K562 (cell line): ENCODE data around the gene SYNRG. TPM values are rescaled to one million over a fixed set of nuclear protein-coding genes. Genes with fewer than 3 reads are reported as not detected.
A peak's percentile ranks its signal among the peaks of the same experiment; 100 is the strongest.

Experiments
- ATAC-seq: fragments of 200-7000 bp; cut with Tn5 transposase; 3 replicates; pipeline ENCODE4 v1.9.1; 2020; ENCODE audit warnings: moderate library complexity
- BruUV-seq: library from RNA; stranded (reverse); fragments of 400-500 nt; replicated peaks from 2 replicates; lab custom pipeline; 2021; lab: Mats Ljungman, UMichigan
- CTCF ChIA-PET: fragments of 300-600 bp; formaldehyde crosslinking; extraction: SDS; loops from one replicate; lab custom pipeline; 2021; ENCODE audit warnings: low intra/inter-chr PET ratio; lab: Yijun Ruan, JAX
- POLR2A ChIA-PET: fragments of 300-600, 350-650 bp; sonication (Branson Sonifier 250); formaldehyde crosslinking; extraction: SDS; loops from one replicate; lab custom pipeline; 2021; ENCODE audit warnings: antibody characterized with exemption, inconsistent platforms; lab: Yijun Ruan, JAX
- DNase-seq, 4 experiments: peaks; one replicate each; pipeline versions ENCODE4 v3.0.0 to v3.0.0-alpha.2; 2011 to 2018; ENCODE audit warnings: low spot score in 3 of 4, mixed read lengths in 3 of 4; ENCODE audit errors: extremely low read depth in 1 of 4
- FAIRE-seq: peaks from 2 replicates; lab custom pipeline; 2011; peaks lifted over from hg19 to GRCh38; lab: Jason Lieb, UNC
- H2AFZ ChIP-seq: 2 replicates; pipeline ENCODE4 v1.6.0; 2011; ENCODE audit warnings: low read depth, low read length, control low read depth, inconsistent platforms
- H3K27ac ChIP-seq: fragments of 200-600 bp; 3 replicates; pipeline ENCODE4 v1.8.0; 2011; ENCODE audit warnings: low read depth, mild to moderate bottlenecking, control low read depth, inconsistent platforms, low read length, moderate library complexity, mixed read lengths; ENCODE audit errors: extremely low read depth
- H3K27me3 ChIP-seq, 2 experiments: fragments of 300-600 bp in 1 of 2; 2 replicates in 1 of 2; 3 replicates in 1 of 2; pipeline versions ENCODE4 v1.6.0 to v1.8.0; 2011; ENCODE audit warnings: inconsistent platforms in 2 of 2, low read length in 2 of 2, mild to moderate bottlenecking in 1 of 2, mixed read lengths in 1 of 2, moderate library complexity in 1 of 2; ENCODE audit not compliant: control insufficient read depth in 2 of 2, insufficient read depth in 2 of 2
- H3K36me3 ChIP-seq: fragments of 300-600 bp; 3 replicates; pipeline ENCODE4 v1.8.0; 2011; ENCODE audit warnings: mild to moderate bottlenecking, low read length, inconsistent platforms; ENCODE audit not compliant: control insufficient read depth, insufficient read depth
- H3K4me1 ChIP-seq, 2 experiments: fragments of 200-600 bp in 1 of 2; replicated peaks in 1 of 2; 2 replicates in 1 of 2; 3 replicates in 1 of 2; pipeline versions ENCODE4 v1.5.1 to v1.8.0; 2011; ENCODE audit warnings: inconsistent platforms in 2 of 2, low read length in 2 of 2, mild to moderate bottlenecking in 1 of 2, mixed read lengths in 1 of 2, moderate library complexity in 1 of 2; ENCODE audit not compliant: control insufficient read depth in 2 of 2, insufficient read depth in 2 of 2
- H3K4me2 ChIP-seq: 2 replicates; pipeline ENCODE4 v1.6.1; 2011; ENCODE audit warnings: low read length, control low read depth, inconsistent platforms, mixed read lengths; ENCODE audit not compliant: insufficient read depth
- H3K4me3 ChIP-seq: fragments of 200-600 bp; sonication (generic), shearing (Covaris generic); 2 replicates; pipeline ENCODE4 v1.5.1; 2016; ENCODE audit warnings: control low read depth, inconsistent platforms
- H3K79me2 ChIP-seq: fragments of 200-600 bp; 3 replicates; pipeline ENCODE4 v1.8.0; 2011; ENCODE audit warnings: low read length, inconsistent platforms; ENCODE audit not compliant: control insufficient read depth, insufficient read depth
- H3K9ac ChIP-seq, 2 experiments: 2 replicates each; pipeline versions ENCODE4 v1.6.0 to v1.6.1; 2011; ENCODE audit warnings: low read depth in 2 of 2, low read length in 2 of 2, control low read depth in 1 of 2, inconsistent platforms in 1 of 2, mild to moderate bottlenecking in 1 of 2, mixed read lengths in 1 of 2; ENCODE audit not compliant: insufficient read depth in 1 of 2
- H3K9me1 ChIP-seq: one replicate; pipeline ENCODE4 v1.6.0; 2011; ENCODE audit warnings: inconsistent platforms, mild to moderate bottlenecking, low read length, moderate library complexity; ENCODE audit not compliant: control insufficient read depth, insufficient read depth
- H3K9me3 ChIP-seq: replicated peaks from 2 replicates; pipeline ENCODE4 v1.5.1; 2011; ENCODE audit warnings: low read depth, low read length, inconsistent platforms; ENCODE audit not compliant: control insufficient read depth, insufficient read depth
- H4K20me1 ChIP-seq: replicated peaks from 2 replicates; pipeline ENCODE4 v1.6.1; 2011; ENCODE audit warnings: low read length, inconsistent platforms, mixed read lengths; ENCODE audit not compliant: control insufficient read depth, insufficient read depth
- ETS2 ChIP-seq: IDR thresholded peaks from 2 replicates; pipeline ENCODE4 v1.6.1; 2016; ENCODE audit warnings: borderline replicate concordance, missing genetic modification characterization, mild to moderate bottlenecking, moderate library complexity, missing compliant biosample characterization; ENCODE audit not compliant: poor library complexity, severe bottlenecking
- GTF2F1 ChIP-seq: IDR thresholded peaks from 2 replicates; pipeline ENCODE4 v1.6.1; 2011; ENCODE audit warnings: low read depth, low read length, improper control_type of control experiment
- MXI1 ChIP-seq: IDR thresholded peaks from 2 replicates; pipeline ENCODE4 v1.6.1; 2011; ENCODE audit warnings: low read depth, mild to moderate bottlenecking, improper control_type of control experiment, low read length
- ZFX ChIP-seq: sonication (generic); formaldehyde crosslinking; IDR thresholded peaks from 2 replicates; pipeline ENCODE4 v1.8.0; 2022; ENCODE audit warnings: mild to moderate bottlenecking, missing genetic modification reagents, moderate library complexity
- WGBS: fragments of 100-300 bp; shearing (Covaris generic); methylation state at CpG from one replicate; pipeline ENCODE4 v1.1.6; 2016; ENCODE audit warnings: low coverage, mixed read lengths; ENCODE audit not compliant: insufficient coverage; ENCODE audit errors: missing lambda C conversion rate; 5-methylcytosine and 5-hydroxymethylcytosine counted together
- in situ Hi-C: fragments of 300-500 bp; cut with MboI; formaldehyde crosslinking; loops from 4 replicates; pipeline ENCODE4 v1.15.0; 2018; ENCODE audit warnings: inconsistent platforms, mixed read lengths
- intact Hi-C: fragments of 100-400 bp; cut with micrococcal nuclease; formaldehyde crosslinking; loops from 2 replicates; pipeline ENCODE4 v1.14.2; 2022
- polyA plus RNA-seq, 8 experiments: library from polyadenylated mRNA; depleted of rRNA in 4 of 8; stranded (reverse) in 5 of 8; unstranded in 3 of 8; fragments of >200 nt; fragmentation: Nextera tagmentation in 2 of 8; fragmentation: Illumina TruSeq in 1 of 8; extraction: Ambion mirVana in 2 of 8; extraction: Trizol in 1 of 8; gene quantifications; 2 replicates each; pipeline versions ENCODE4 v1.2.1 to v1.2.3, GENCODE V29; 2011 to 2014; ENCODE audit warnings: inconsistent platforms in 1 of 8, missing spikeins in 1 of 8
- total RNA-seq, 7 experiments: library from RNA; depleted of rRNA in 6 of 7; stranded (reverse); fragments of >200 nt in 6 of 7; fragmentation: Illumina TruSeq in 2 of 7; extraction: Trizol in 2 of 7; gene quantifications; 2 replicates each; pipeline versions ENCODE4 v1.2.1 to v1.2.3, GENCODE V29; 2011 to 2021; ENCODE audit warnings: low replicate concordance in 1 of 7
- TF ChIP-seq, protein P1 (sequence below): fragments of 450-650 bp; IDR thresholded peaks from 2 replicates; pipeline ENCODE4 v1.6.1; 2016; ENCODE audit warnings: antibody characterized with exemption
- TF ChIP-seq, protein P2 (sequence below): IDR thresholded peaks from 2 replicates; pipeline ENCODE4 v1.6.1; 2011; ENCODE audit warnings: borderline replicate concordance, low read depth, mild to moderate bottlenecking, moderate library complexity, low read length; ENCODE audit not compliant: insufficient read depth, poor library complexity, severe bottlenecking
- TF ChIP-seq, protein P3 (sequence below), 3 experiments: IDR thresholded peaks in 2 of 3; conservative IDR thresholded peaks in 1 of 3; 2 replicates each; pipeline ENCODE4 v1.5.1; 2011 to 2012; ENCODE audit warnings: low read length in 3 of 3, mild to moderate bottlenecking in 3 of 3, control low read depth in 2 of 3, improper control_type of control experiment in 1 of 3, inconsistent platforms in 1 of 3, low read depth in 1 of 3, mixed read lengths in 1 of 3, moderate library complexity in 1 of 3; ENCODE audit not compliant: insufficient read depth in 2 of 3

The SYNRG gene
- total and polyA plus RNA-seq, 9 of the 15 experiments (the other 6 are each of a cell fraction or from before 2014, with no cell fraction given) = 2.9 to 28.2 (median 15.1) TPM

DNA sequence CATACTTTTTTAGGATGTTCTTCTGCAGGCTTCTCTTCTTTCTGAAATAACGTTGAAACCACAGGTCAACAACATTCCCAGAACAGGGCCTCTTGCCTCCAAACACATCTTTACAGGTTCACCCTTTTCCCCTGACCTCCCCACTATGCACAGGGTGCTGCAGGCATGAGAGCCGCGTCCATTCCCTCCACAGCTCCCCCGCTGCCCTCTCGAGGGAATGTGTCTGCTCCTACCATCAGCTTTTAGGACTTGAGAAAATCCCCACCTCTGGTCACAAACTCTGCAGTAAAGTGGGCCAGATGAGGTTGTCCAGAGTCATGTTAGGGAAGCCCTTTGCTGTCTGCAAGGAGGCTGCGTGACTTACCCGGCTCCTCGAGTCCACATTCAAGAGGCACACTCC, 89.0 kb downstream of the SYNRG start:
- ChIA-PET POLR2A (interaction anchor here (0.6 to 1.4 kb wide), 2 partner anchors 29 to 283 kb away, joined by 3 to 4 read pairs; no protein-coding TSS in a partner anchor), CTCF (no interaction called here)
- no peak overlapping the region for H3K4me3 ChIP-seq
- DNase-seq = peak in 1 of 4 experiments; percentile 18
- FAIRE-seq = no peak
- no peak overlapping the region for H3K4me2 ChIP-seq
- no peaks in the 10 kb centered on the region for H4K20me1 ChIP-seq
- 72% methylated on average over 7 of the region's 8 CpGs for WGBS
- H3K9me1 ChIP-seq = no peaks in the 10 kb centered on the region
- H3K27me3 ChIP-seq = no peaks in the 10 kb centered on the region
- no TSS peak for BruUV-seq
- peaks cover 0 to 14% of the 10 kb centered on the region in 2 experiments; a peak in 4 of 5 replicates for H3K4me1 ChIP-seq
- in situ Hi-C loops (no loop called here), intact Hi-C loops (no loop called here)
- no peaks in the 10 kb centered on the region for H3K9me3 ChIP-seq
- ATAC-seq = peak; percentile 73
- H3K36me3 ChIP-seq = peaks cover 56% of the 10 kb centered on the region; the same call in 2 of the 3 replicates
- no peak overlapping the region for H2AFZ ChIP-seq
- H3K9ac ChIP-seq = peak overlapping the region in 1 of 2 experiments; percentile 31; a peak in 1 of 4 replicates
- H3K79me2 ChIP-seq = no peaks in the 10 kb centered on the region
- peak overlapping the region; percentile 46; the same call in 2 of the 3 replicates for H3K27ac ChIP-seq
- TF ChIP-seq, protein P1, sequence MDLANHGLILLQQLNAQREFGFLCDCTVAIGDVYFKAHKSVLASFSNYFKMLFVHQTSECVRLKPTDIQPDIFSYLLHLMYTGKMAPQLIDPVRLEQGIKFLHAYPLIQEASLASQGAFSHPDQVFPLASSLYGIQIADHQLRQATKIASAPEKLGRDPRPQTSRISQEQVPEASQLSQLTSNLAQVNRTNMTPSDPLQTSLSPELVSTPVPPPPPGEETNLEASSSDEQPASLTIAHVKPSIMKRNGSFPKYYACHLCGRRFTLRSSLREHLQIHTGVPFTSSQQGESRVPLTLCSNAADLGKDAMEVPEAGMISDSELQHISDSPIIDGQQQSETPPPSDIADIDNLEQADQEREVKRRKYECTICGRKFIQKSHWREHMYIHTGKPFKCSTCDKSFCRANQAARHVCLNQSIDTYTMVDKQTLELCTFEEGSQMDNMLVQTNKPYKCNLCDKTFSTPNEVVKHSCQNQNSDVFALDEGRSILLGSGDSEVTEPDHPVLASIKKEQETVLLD = no peak
- TF ChIP-seq, protein P2, sequence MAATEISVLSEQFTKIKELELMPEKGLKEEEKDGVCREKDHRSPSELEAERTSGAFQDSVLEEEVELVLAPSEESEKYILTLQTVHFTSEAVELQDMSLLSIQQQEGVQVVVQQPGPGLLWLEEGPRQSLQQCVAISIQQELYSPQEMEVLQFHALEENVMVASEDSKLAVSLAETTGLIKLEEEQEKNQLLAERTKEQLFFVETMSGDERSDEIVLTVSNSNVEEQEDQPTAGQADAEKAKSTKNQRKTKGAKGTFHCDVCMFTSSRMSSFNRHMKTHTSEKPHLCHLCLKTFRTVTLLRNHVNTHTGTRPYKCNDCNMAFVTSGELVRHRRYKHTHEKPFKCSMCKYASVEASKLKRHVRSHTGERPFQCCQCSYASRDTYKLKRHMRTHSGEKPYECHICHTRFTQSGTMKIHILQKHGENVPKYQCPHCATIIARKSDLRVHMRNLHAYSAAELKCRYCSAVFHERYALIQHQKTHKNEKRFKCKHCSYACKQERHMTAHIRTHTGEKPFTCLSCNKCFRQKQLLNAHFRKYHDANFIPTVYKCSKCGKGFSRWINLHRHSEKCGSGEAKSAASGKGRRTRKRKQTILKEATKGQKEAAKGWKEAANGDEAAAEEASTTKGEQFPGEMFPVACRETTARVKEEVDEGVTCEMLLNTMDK = no peak
- no peak for TF ChIP-seq MXI1
- TF ChIP-seq, protein P3, sequence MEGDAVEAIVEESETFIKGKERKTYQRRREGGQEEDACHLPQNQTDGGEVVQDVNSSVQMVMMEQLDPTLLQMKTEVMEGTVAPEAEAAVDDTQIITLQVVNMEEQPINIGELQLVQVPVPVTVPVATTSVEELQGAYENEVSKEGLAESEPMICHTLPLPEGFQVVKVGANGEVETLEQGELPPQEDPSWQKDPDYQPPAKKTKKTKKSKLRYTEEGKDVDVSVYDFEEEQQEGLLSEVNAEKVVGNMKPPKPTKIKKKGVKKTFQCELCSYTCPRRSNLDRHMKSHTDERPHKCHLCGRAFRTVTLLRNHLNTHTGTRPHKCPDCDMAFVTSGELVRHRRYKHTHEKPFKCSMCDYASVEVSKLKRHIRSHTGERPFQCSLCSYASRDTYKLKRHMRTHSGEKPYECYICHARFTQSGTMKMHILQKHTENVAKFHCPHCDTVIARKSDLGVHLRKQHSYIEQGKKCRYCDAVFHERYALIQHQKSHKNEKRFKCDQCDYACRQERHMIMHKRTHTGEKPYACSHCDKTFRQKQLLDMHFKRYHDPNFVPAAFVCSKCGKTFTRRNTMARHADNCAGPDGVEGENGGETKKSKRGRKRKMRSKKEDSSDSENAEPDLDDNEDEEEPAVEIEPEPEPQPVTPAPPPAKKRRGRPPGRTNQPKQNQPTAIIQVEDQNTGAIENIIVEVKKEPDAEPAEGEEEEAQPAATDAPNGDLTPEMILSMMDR (IDR thresholded peaks at IDR 0.05 in 2 of 3, conservative IDR thresholded peaks at IDR 0.05 in 1 of 3; ENCODE audit: insufficient read depth in 2 of 3, low read depth in 1 of 3, low read length in 3 of 3) = peak in 2 of 3 experiments; percentile 4 to 8; a peak in 1 of 6 replicates
- TF ChIP-seq ETS2 (tag) = no peak
- no peak for TF ChIP-seq ZFX (CRISPR knock-in tag)
- TF ChIP-seq GTF2F1 = no peak
